ENCODE data around the gene TMEM165. TPM values are rescaled to one million over a fixed set of nuclear protein-coding genes. Genes with fewer than 3 reads are reported as not detected.

The TMEM165 gene
- 54.5 to 63.3 TPM (median 61.0 TPM) in 5 replicates for total RNA-seq (2022; extraction: Qiagen RNA extraction)

DNA sequence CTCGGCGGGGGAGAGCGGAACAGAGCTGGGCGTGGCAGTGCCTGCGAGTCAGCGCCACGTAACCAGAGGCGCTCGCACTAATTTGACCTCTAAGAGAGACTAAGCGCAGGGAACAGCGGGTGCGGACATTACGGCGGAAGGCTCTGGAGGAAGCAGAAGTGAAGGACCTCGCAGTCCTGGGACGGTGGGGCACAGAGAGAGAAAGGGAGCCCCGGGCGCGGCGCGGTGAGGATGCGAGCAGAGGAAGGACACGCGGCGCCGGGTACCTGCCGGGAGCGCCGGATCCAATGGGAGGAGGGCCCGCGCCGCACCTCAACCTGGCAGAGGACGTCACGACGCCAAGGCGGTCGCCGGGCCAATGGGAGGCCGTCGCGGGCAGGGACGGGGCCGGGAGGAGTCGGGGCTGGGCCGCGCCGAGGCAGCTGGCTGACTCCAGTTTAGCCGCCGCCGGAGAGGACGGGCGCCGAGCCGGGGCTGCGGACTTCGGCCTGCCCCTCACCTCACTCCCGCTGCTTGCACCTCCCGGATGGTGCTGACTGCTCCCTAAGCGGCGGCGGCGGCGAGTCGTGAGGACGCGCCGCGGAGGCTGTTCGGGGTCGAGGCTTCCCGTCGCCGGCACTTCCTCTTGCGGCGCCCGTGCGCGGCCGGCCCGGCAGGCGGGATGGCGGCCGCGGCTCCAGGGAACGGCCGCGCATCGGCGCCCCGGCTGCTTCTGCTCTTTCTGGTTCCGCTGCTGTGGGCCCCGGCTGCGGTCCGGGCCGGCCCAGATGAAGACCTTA lies at the start of gene TMEM165:
Gene TMEM165, plus strand, starts transcription at position 429 of the 779 bp plus-strand sequence. Its CDS starts 233 bp downstream, at position 662.

DNA sequence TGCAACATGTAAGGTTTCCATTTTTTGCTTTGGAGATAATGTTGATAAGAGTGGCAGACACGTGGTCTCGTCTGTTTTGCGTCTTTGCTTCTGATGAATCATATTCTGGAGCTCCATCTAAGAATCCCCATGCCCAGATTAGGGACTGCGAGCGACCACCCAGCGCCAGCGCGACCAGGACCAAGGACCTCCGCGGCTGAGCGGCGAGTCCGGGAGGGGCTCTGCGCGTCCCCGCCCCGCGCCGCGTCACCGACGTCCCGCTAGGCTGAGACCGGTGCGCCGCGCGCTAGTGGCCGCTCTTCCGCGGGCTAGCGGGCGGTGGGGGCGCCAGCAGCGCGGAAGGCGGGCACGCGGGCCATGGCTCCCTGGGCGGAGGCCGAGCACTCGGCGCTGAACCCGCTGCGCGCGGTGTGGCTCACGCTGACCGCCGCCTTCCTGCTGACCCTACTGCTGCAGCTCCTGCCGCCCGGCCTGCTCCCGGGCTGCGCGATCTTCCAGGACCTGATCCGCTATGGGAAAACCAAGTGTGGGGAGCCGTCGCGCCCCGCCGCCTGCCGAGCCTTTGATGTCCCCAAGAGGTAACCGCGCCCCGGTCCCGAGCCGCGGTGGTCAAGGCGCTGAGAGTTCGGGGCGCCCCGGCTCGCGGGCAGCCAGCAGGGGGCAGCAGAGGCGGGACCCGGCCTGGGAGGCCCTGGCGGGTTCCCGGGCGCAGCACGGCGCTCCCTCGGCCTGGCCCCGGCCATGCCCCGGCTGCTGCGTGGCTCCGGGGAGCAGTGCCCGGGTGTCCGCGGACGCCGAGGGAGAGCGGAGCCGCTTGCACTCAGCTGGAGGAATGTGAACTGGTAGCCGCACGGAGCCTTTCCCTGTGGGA lies 49.5 kb upstream of the TMEM165 start, which contains the start of gene SRD5A3:
Gene SRD5A3, plus strand, starts transcription at position 263 of the 871 bp plus-strand sequence. Its CDS starts 95 bp downstream, at position 358.

Other genes with a start within 250 kb of the TMEM165 start
- 6.9 to 12.5 TPM (median 11.5 TPM) in 5 replicates for gene SRD5A3, start 49.7 kb upstream of the TMEM165 start, total RNA-seq (2022; extraction: Qiagen RNA extraction)
- gene CLOCK, start 151.0 kb downstream of the TMEM165 start, total RNA-seq (2022; extraction: Qiagen RNA extraction), result 4.2 to 6.1 TPM (median 4.6 TPM) in 5 replicates
- not detected in 5 replicates for gene PDCL2, start 196.3 kb downstream of the TMEM165 start, total RNA-seq (2022; extraction: Qiagen RNA extraction)
- gene NMU, start 240.3 kb downstream of the TMEM165 start, total RNA-seq (2022; extraction: Qiagen RNA extraction), result 0.42 to 0.92 TPM (median 0.55 TPM) in 5 replicates

All from A549 treated with AZD2906 at 1 μM for 4 hours (cell line).